Kasumi-1 (cell line): ENCODE data around the gene ZNF8.
"Not testable (repeated sequence)": the region's sequence is repeated elsewhere in the genome, so short reads cannot be mapped to it uniquely, and the experiment has no call there.

Experiments
- DNase-seq, 2 experiments: peaks; one replicate each; lab custom pipeline; 2025; lab: John Stamatoyannopoulos, UW

ZNF8 gene

GRCh38 chr19:58336820-58337219 lies 58.1 kb downstream of the ZNF8 start:
- DNase-seq = no peak

- DNase-seq = no peak
Observed at GRCh38 chr19:58338336-58338735, 59.6 kb downstream of the ZNF8 start.

GRCh38 chr19:58338825-58339558 lies 60.2 kb downstream of the ZNF8 start:
- DNase-seq = no peak

- no peak for DNase-seq
Observed at GRCh38 chr19:58345558-58345957, 66.8 kb downstream of the ZNF8 start.

- DNase-seq = peak; percentile 60 to 65
Observed at GRCh38 chr19:58346961-58347929, 68.5 kb downstream of the ZNF8 start.

- DNase-seq = not testable (repeated sequence)
Observed at GRCh38 chr19:58348080-58348479, 69.3 kb downstream of the ZNF8 start.

GRCh38 chr19:58349590-58349989 lies 70.8 kb downstream of the ZNF8 start:
- DNase-seq = no peak

GRCh38 chr19:58350001-58350861 lies 71.5 kb downstream of the ZNF8 start:
- no peak for DNase-seq

- no peak for DNase-seq
Observed at GRCh38 chr19:58350871-58351557, 72.3 kb downstream of the ZNF8 start.

GRCh38 chr19:58351558-58351878 lies 72.8 kb downstream of the ZNF8 start:
- no peak for DNase-seq

- no peak for DNase-seq
Observed at GRCh38 chr19:58351990-58352755, 73.4 kb downstream of the ZNF8 start.
